ENCODE measurements around the gene PDCD2L. TPM values are rescaled to one million over a fixed set of nuclear protein-coding genes. Genes with fewer than 3 reads are reported as not detected.

Gene PDCD2L
- total and polyA plus RNA-seq, 9 of the 15 experiments (the other 6 are each of a cell fraction or from before 2014, with no cell fraction given): 12.1 to 68.5 (median 56.3) TPM

- TF ChIP-seq, protein P1, sequence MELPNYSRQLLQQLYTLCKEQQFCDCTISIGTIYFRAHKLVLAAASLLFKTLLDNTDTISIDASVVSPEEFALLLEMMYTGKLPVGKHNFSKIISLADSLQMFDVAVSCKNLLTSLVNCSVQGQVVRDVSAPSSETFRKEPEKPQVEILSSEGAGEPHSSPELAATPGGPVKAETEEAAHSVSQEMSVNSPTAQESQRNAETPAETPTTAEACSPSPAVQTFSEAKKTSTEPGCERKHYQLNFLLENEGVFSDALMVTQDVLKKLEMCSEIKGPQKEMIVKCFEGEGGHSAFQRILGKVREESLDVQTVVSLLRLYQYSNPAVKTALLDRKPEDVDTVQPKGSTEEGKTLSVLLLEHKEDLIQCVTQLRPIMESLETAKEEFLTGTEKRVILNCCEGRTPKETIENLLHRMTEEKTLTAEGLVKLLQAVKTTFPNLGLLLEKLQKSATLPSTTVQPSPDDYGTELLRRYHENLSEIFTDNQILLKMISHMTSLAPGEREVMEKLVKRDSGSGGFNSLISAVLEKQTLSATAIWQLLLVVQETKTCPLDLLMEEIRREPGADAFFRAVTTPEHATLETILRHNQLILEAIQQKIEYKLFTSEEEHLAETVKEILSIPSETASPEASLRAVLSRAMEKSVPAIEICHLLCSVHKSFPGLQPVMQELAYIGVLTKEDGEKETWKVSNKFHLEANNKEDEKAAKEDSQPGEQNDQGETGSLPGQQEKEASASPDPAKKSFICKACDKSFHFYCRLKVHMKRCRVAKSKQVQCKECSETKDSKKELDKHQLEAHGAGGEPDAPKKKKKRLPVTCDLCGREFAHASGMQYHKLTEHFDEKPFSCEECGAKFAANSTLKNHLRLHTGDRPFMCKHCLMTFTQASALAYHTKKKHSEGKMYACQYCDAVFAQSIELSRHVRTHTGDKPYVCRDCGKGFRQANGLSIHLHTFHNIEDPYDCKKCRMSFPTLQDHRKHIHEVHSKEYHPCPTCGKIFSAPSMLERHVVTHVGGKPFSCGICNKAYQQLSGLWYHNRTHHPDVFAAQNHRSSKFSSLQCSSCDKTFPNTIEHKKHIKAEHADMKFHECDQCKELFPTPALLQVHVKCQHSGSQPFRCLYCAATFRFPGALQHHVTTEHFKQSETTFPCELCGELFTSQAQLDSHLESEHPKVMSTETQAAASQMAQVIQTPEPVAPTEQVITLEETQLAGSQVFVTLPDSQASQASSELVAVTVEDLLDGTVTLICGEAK (IDR thresholded peaks at IDR 0.05): no peak
- TF ChIP-seq, protein P1 (CRISPR knock-in tag; IDR thresholded peaks at IDR 0.05): 0 out of 2 replicates have a peak, but pooled peaks have one; percentile 13
- TF ChIP-seq, protein P2, sequence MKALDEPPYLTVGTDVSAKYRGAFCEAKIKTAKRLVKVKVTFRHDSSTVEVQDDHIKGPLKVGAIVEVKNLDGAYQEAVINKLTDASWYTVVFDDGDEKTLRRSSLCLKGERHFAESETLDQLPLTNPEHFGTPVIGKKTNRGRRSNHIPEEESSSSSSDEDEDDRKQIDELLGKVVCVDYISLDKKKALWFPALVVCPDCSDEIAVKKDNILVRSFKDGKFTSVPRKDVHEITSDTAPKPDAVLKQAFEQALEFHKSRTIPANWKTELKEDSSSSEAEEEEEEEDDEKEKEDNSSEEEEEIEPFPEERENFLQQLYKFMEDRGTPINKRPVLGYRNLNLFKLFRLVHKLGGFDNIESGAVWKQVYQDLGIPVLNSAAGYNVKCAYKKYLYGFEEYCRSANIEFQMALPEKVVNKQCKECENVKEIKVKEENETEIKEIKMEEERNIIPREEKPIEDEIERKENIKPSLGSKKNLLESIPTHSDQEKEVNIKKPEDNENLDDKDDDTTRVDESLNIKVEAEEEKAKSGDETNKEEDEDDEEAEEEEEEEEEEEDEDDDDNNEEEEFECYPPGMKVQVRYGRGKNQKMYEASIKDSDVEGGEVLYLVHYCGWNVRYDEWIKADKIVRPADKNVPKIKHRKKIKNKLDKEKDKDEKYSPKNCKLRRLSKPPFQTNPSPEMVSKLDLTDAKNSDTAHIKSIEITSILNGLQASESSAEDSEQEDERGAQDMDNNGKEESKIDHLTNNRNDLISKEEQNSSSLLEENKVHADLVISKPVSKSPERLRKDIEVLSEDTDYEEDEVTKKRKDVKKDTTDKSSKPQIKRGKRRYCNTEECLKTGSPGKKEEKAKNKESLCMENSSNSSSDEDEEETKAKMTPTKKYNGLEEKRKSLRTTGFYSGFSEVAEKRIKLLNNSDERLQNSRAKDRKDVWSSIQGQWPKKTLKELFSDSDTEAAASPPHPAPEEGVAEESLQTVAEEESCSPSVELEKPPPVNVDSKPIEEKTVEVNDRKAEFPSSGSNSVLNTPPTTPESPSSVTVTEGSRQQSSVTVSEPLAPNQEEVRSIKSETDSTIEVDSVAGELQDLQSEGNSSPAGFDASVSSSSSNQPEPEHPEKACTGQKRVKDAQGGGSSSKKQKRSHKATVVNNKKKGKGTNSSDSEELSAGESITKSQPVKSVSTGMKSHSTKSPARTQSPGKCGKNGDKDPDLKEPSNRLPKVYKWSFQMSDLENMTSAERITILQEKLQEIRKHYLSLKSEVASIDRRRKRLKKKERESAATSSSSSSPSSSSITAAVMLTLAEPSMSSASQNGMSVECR (CRISPR knock-in tag; IDR thresholded peaks at IDR 0.05): peak; percentile 68; the same call in 1 of the 2 replicates
- TF ChIP-seq RHOXF2B (CRISPR knock-in tag; conservative IDR thresholded peaks at IDR 0.05) (no peak), ZNF766 (CRISPR knock-in tag; conservative IDR thresholded peaks at IDR 0.05) (no peak), CHD1 (IDR thresholded peaks at IDR 0.05; ENCODE audit: low read length) (peak; percentile 84)
- TF ChIP-seq, protein P3, sequence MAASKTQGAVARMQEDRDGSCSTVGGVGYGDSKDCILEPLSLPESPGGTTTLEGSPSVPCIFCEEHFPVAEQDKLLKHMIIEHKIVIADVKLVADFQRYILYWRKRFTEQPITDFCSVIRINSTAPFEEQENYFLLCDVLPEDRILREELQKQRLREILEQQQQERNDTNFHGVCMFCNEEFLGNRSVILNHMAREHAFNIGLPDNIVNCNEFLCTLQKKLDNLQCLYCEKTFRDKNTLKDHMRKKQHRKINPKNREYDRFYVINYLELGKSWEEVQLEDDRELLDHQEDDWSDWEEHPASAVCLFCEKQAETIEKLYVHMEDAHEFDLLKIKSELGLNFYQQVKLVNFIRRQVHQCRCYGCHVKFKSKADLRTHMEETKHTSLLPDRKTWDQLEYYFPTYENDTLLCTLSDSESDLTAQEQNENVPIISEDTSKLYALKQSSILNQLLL (CRISPR knock-in tag; IDR thresholded peaks at IDR 0.05; ENCODE audit: borderline replicate concordance): no peak
- TF ChIP-seq, protein P4, sequence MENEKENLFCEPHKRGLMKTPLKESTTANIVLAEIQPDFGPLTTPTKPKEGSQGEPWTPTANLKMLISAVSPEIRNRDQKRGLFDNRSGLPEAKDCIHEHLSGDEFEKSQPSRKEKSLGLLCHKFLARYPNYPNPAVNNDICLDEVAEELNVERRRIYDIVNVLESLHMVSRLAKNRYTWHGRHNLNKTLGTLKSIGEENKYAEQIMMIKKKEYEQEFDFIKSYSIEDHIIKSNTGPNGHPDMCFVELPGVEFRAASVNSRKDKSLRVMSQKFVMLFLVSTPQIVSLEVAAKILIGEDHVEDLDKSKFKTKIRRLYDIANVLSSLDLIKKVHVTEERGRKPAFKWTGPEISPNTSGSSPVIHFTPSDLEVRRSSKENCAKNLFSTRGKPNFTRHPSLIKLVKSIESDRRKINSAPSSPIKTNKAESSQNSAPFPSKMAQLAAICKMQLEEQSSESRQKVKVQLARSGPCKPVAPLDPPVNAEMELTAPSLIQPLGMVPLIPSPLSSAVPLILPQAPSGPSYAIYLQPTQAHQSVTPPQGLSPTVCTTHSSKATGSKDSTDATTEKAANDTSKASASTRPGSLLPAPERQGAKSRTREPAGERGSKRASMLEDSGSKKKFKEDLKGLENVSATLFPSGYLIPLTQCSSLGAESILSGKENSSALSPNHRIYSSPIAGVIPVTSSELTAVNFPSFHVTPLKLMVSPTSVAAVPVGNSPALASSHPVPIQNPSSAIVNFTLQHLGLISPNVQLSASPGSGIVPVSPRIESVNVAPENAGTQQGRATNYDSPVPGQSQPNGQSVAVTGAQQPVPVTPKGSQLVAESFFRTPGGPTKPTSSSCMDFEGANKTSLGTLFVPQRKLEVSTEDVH (IDR thresholded peaks at IDR 0.05; ENCODE audit: low read depth, partially characterized antibody): peak; percentile 54
These were observed 24.5 kb downstream of the PDCD2L start (continued) for GRCh38 chr19:34428549-34429285.

All from K562 (cell line).